Measurements from ENCODE around the gene GPLD1.

GPLD1 gene

DNA sequence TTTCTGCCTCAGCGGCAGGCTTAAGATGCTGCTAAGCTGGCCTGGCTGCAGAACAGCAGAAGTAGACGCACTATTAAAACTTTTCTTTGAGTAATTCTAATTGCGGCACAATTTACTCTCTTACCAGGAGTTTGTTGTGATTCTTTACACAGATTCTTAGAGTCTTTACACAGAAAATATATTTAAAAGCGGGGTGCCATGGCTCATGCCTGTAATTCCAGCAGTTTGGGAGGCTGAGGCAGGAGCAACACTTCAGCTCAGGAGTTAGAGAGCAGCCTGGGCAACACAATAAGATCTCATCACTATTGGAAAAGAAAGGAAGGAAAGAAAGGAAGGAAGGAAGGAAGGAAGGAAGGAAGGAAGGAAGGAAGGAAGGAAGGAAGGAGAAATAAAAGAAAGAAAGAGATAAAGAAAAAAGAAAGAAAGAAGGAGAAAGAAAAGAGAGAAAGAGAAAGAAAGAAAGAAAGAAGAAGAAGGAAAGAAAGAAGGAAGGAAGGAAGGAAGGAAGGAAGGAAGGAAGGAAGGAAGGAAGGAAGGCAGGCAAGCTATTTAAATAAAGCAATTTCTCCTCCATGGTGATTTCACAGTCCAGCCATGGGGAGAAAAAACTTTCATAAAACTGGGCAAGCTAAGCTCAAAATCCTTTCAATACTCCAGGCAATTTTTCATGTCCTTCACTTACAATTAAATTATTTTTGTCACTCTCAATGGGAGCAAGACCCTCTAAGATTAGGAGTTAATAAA, 107.7 kb downstream of the GPLD1 start:
- no peak for DNase-seq (ENCODE audit: low spot score)

DNA sequence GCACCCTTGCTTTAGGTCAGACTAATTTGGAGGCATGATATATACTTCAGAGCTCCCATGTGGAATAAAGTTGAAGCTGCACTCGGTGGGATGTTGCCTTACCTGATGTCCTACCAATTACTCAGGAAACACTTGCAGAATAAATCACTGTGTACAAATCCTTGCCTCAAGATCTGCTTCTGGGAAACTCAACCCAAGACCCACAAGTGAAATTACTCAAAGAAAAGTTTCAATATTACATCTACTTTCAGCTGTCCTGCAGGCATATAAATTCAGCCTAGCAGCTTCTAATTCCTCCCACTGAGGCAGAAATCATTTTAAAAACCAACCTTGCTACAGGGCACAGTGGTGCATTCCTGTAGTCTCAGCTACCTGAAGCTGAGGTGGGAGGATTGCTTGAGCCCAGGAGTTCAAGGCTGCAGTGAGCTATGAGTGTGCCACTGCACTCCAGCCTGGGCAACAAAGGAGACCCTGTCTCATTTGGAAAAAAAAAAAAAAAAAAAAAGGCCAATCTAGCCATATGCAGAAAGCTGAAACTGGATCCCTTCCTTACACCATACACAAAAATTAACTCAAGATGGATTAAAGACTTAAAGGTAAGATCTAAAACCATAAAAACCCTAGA, 110.8 kb downstream of the GPLD1 start:
- no peak for DNase-seq (ENCODE audit: low spot score)

All from pons (tissue), 1 donor.